H9 (cell line): ENCODE data around the gene KANSL3. TPM values are rescaled to one million over a fixed set of nuclear protein-coding genes. Genes with fewer than 3 reads are reported as not detected.

ENCODE experiments used
- DNase-seq: peaks from one replicate; pipeline ENCODE4 v3.0.0-alpha.2; 2017
- H2AFZ ChIP-seq: one replicate; pipeline ENCODE4 v1.6.1; 2013; ENCODE audit warnings: mild to moderate bottlenecking, low read length, control low read depth, moderate library complexity
- H2AK5ac ChIP-seq: 2 replicates; pipeline ENCODE4 v1.6.1; 2013; ENCODE audit warnings: low read length, control low read depth, mixed read lengths; ENCODE audit not compliant: insufficient read length
- H2BK120ac ChIP-seq: one replicate; pipeline ENCODE4 v1.6.1; 2013; ENCODE audit warnings: low read depth, mild to moderate bottlenecking, low read length, control low read depth, inconsistent platforms; ENCODE audit not compliant: poor library complexity, severe bottlenecking
- H2BK12ac ChIP-seq: 2 replicates; pipeline ENCODE4 v1.6.1; 2013; ENCODE audit warnings: low read length, control low read depth, mixed read lengths, low read depth; ENCODE audit not compliant: insufficient read length
- H2BK15ac ChIP-seq: 2 replicates; pipeline ENCODE4 v1.6.1; 2013; ENCODE audit warnings: low read depth, low read length, control low read depth
- H2BK20ac ChIP-seq: one replicate; pipeline ENCODE4 v1.6.1; 2013; ENCODE audit warnings: low read depth, mild to moderate bottlenecking, low read length, control low read depth, inconsistent platforms; ENCODE audit not compliant: poor library complexity, severe bottlenecking
- H2BK5ac ChIP-seq: 2 replicates; pipeline ENCODE4 v1.6.1; 2013; ENCODE audit warnings: low read length, control low read depth, mixed read lengths; ENCODE audit not compliant: insufficient read length
- H3K14ac ChIP-seq: 2 replicates; pipeline ENCODE4 v1.6.1; 2013; ENCODE audit warnings: low read length, control low read depth; ENCODE audit not compliant: insufficient read depth
- H3K18ac ChIP-seq: 2 replicates; pipeline ENCODE4 v1.6.1; 2013; ENCODE audit warnings: low read depth, mild to moderate bottlenecking, mixed read lengths, low read length, control low read depth; ENCODE audit not compliant: insufficient read length
- H3K23ac ChIP-seq: 2 replicates; pipeline ENCODE4 v1.6.1; 2013; ENCODE audit warnings: low read length, control low read depth, mixed read lengths, low read depth; ENCODE audit not compliant: insufficient read length
- H3K23me2 ChIP-seq: 2 replicates; pipeline ENCODE4 v1.6.1; 2013; ENCODE audit warnings: low read depth, mild to moderate bottlenecking, mixed read lengths, low read length, control low read depth; ENCODE audit not compliant: insufficient read length, poor library complexity, severe bottlenecking
- H3K27ac ChIP-seq: 2 replicates; pipeline ENCODE4 v1.5.1; 2013; ENCODE audit warnings: low read length, control low read depth, mixed read lengths, low read depth; ENCODE audit not compliant: insufficient read length
- H3K27me3 ChIP-seq: 2 replicates; pipeline ENCODE4 v1.6.1; 2013; ENCODE audit warnings: low read length, control low read depth, inconsistent platforms; ENCODE audit not compliant: insufficient read depth
- H3K4ac ChIP-seq: 2 replicates; pipeline ENCODE4 v1.6.1; 2013; ENCODE audit warnings: low read depth, mild to moderate bottlenecking, control low read depth, inconsistent platforms, low read length, moderate library complexity
- H3K4me1 ChIP-seq: 2 replicates; pipeline ENCODE4 v1.6.1; 2013; ENCODE audit warnings: low read length, control low read depth, inconsistent platforms; ENCODE audit not compliant: insufficient read depth
- H3K4me2 ChIP-seq: 2 replicates; pipeline ENCODE4 v1.6.1; 2013; ENCODE audit warnings: low read length, control low read depth, mixed read lengths; ENCODE audit not compliant: insufficient read length, insufficient read depth
- H3K56ac ChIP-seq: 2 replicates; pipeline ENCODE4 v1.6.1; 2013; ENCODE audit warnings: low read depth, mild to moderate bottlenecking, mixed read lengths, low read length, control low read depth; ENCODE audit not compliant: insufficient read length
- H3K79me1 ChIP-seq: 2 replicates; pipeline ENCODE4 v1.6.1; 2013; ENCODE audit warnings: low read depth, mild to moderate bottlenecking, moderate library complexity, low read length, control low read depth, inconsistent platforms; ENCODE audit not compliant: insufficient read depth, poor library complexity, severe bottlenecking
- H3K79me2 ChIP-seq: 2 replicates; pipeline ENCODE4 v1.6.1; 2013; ENCODE audit warnings: low read length, control low read depth, inconsistent platforms; ENCODE audit not compliant: insufficient read depth
- H3K9ac ChIP-seq: 2 replicates; pipeline ENCODE4 v1.6.1; 2013; ENCODE audit warnings: low read length, control low read depth, mixed read lengths; ENCODE audit not compliant: insufficient read length; ENCODE audit errors: extremely low read depth
- H3K9me3 ChIP-seq: one replicate; pipeline ENCODE4 v1.6.1; 2013; ENCODE audit warnings: low read depth, low read length, inconsistent platforms; ENCODE audit not compliant: control insufficient read depth
- H3T11ph ChIP-seq: one replicate; pipeline ENCODE4 v1.6.1; 2013; ENCODE audit warnings: mild to moderate bottlenecking, low read length, control low read depth, inconsistent platforms
- H4K20me1 ChIP-seq: one replicate; pipeline ENCODE4 v1.6.1; 2013; ENCODE audit not compliant: control insufficient read depth, insufficient read length, insufficient read depth
- H4K5ac ChIP-seq: 2 replicates; pipeline ENCODE4 v1.6.1; 2013; ENCODE audit warnings: low read depth, mild to moderate bottlenecking, mixed read lengths, low read length, control low read depth; ENCODE audit not compliant: insufficient read length
- H4K8ac ChIP-seq: replicated peaks from 2 replicates; pipeline ENCODE4 v1.6.1; 2013; ENCODE audit warnings: low read length, control low read depth, mixed read lengths, low read depth; ENCODE audit not compliant: insufficient read length
- H4K91ac ChIP-seq: 2 replicates; pipeline ENCODE4 v1.6.1; 2013; ENCODE audit warnings: low read depth, mild to moderate bottlenecking, moderate library complexity, mixed read lengths, low read length, control low read depth; ENCODE audit not compliant: insufficient read length
- H3K27ac Mint-ChIP-seq, 3 experiments: 2 replicates in 2 of 3; 3 replicates in 1 of 3; pipeline ENCODE4 v1.8.0; 2020 to 2021; ENCODE audit warnings: mixed read lengths in 3 of 3, mild to moderate bottlenecking in 1 of 3, moderate library complexity in 1 of 3
- H3K27me3 Mint-ChIP-seq: 2 replicates; pipeline ENCODE4 v1.8.0; 2021; ENCODE audit warnings: low read depth, mild to moderate bottlenecking, moderate library complexity, mixed read lengths
- H3K36me3 Mint-ChIP-seq, 3 experiments: 2 replicates in 2 of 3; 3 replicates in 1 of 3; pipeline ENCODE4 v1.8.0; 2020 to 2021; ENCODE audit warnings: low read depth in 3 of 3, mixed read lengths in 3 of 3; ENCODE audit not compliant: insufficient read depth in 1 of 3
- H3K4me1 Mint-ChIP-seq, 2 experiments: 2 replicates each; pipeline ENCODE4 v1.8.0; 2020; ENCODE audit warnings: mixed read lengths in 2 of 2
- H3K4me3 Mint-ChIP-seq, 2 experiments: 2 replicates in 1 of 2; 3 replicates in 1 of 2; pipeline ENCODE4 v1.8.0; 2020 to 2021; ENCODE audit warnings: mild to moderate bottlenecking in 2 of 2, mixed read lengths in 2 of 2, moderate library complexity in 1 of 2
- H3K9me3 Mint-ChIP-seq, 2 experiments: 2 replicates in 1 of 2; 3 replicates in 1 of 2; pipeline ENCODE4 v1.8.0; 2020; ENCODE audit warnings: mild to moderate bottlenecking in 2 of 2, mixed read lengths in 2 of 2, moderate library complexity in 1 of 2
- WGBS: extraction: QIAGEN DNeasy Blood & Tissue Kit; methylation state at CpG from one replicate; pipeline ENCODE4 v1.1.7; 2013; ENCODE audit warnings: missing lambda C conversion rate, low lambda C conversion rate, mixed read lengths; ENCODE audit not compliant: insufficient read length; ENCODE audit errors: extremely low coverage; 5-methylcytosine and 5-hydroxymethylcytosine counted together
- total RNA-seq: library from RNA; stranded (reverse); gene quantifications from 2 replicates; pipeline ENCODE4 v1.2.1, GENCODE V29; 2021
- TF ChIP-seq, protein P1 (sequence below): fragments of 200-600 bp; sonication (generic); conservative IDR thresholded peaks from 3 replicates; pipeline ENCODE4 v1.8.0; 2021; ENCODE audit warnings: antibody characterized with exemption, mild to moderate bottlenecking

KANSL3 gene
- total RNA-seq, 1 experiment from 2014 or later, result 35.7 TPM

DNA sequence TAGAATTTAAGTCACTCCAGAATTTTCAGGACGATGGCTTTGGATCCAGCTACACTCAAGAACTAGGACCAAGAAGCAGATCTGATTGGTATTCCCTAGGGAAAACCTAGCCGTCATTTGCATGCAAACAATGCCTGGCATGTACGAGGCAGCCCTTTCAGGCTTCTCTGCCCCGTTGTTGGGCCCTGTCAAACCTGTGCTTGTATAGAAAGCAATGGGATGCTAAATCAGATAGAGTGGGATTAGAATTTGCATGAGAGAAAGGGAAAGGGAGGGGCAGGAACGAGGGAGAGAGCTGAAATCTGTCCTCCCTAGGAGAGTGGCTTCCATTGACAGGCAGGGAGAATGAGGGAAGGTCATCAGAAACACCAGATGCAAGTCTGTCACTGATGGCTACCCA, 73.0 kb downstream of the KANSL3 start:
- no peak overlapping the region for H3K4me2 ChIP-seq
- H2BK12ac ChIP-seq, result no peak overlapping the region
- H3K56ac ChIP-seq, result no peak overlapping the region
- no peaks in the 10 kb centered on the region for H3K23me2 ChIP-seq
- no peak overlapping the region for H2BK15ac ChIP-seq
- peak overlapping the region; percentile 37 to 85 (median 72); a peak in 5 of 7 replicates for H3K27ac Mint-ChIP-seq
- H4K5ac ChIP-seq, result no peak overlapping the region
- no peaks in the 10 kb centered on the region for H3K79me2 ChIP-seq
- H3K27me3 Mint-ChIP-seq, result no peaks in the 10 kb centered on the region; the same call in 1 of the 2 replicates
- peaks cover 20 to 31% of the 10 kb centered on the region in 2 experiments for H3K4me1 Mint-ChIP-seq
- H3K4me3 Mint-ChIP-seq, result peak overlapping the region in 1 of 2 experiments; percentile 8; a peak in 1 of 5 replicates
- peak; percentile 67 for DNase-seq
- H2BK5ac ChIP-seq, result no peak overlapping the region
- no peak overlapping the region for H3K18ac ChIP-seq
- H3K14ac ChIP-seq, result no peak overlapping the region
- no peaks in the 10 kb centered on the region for H4K20me1 ChIP-seq
- no peak overlapping the region for H3K4ac ChIP-seq
- peaks cover 0 to 6% of the 10 kb centered on the region in 2 experiments; a peak in 1 of 5 replicates for H3K9me3 Mint-ChIP-seq
- no peaks in the 10 kb centered on the region for H3K27me3 ChIP-seq
- no peak overlapping the region for H3K9ac ChIP-seq
- no peaks in the 10 kb centered on the region for H3K79me1 ChIP-seq
- no peak overlapping the region for H2AFZ ChIP-seq
- no peak overlapping the region for H3K23ac ChIP-seq
- H2AK5ac ChIP-seq, result no peak overlapping the region
- H2BK20ac ChIP-seq, result no peak overlapping the region
- TF ChIP-seq, protein P1, sequence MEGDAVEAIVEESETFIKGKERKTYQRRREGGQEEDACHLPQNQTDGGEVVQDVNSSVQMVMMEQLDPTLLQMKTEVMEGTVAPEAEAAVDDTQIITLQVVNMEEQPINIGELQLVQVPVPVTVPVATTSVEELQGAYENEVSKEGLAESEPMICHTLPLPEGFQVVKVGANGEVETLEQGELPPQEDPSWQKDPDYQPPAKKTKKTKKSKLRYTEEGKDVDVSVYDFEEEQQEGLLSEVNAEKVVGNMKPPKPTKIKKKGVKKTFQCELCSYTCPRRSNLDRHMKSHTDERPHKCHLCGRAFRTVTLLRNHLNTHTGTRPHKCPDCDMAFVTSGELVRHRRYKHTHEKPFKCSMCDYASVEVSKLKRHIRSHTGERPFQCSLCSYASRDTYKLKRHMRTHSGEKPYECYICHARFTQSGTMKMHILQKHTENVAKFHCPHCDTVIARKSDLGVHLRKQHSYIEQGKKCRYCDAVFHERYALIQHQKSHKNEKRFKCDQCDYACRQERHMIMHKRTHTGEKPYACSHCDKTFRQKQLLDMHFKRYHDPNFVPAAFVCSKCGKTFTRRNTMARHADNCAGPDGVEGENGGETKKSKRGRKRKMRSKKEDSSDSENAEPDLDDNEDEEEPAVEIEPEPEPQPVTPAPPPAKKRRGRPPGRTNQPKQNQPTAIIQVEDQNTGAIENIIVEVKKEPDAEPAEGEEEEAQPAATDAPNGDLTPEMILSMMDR, result no peak
- no peak overlapping the region for H3K27ac ChIP-seq
- no peak overlapping the region for H3T11ph ChIP-seq
- no peak overlapping the region for H4K8ac ChIP-seq
- H3K4me1 ChIP-seq, result peaks cover 4% of the 10 kb centered on the region; the same call in 1 of the 2 replicates
- no CpG with 5 or more reads among the region's 5 CpGs for WGBS
- H3K9me3 ChIP-seq, result no peaks in the 10 kb centered on the region
- H3K36me3 Mint-ChIP-seq, result no peaks in the 10 kb centered on the region; a peak in 2 of 7 replicates
- H2BK120ac ChIP-seq, result no peak overlapping the region
- no peak overlapping the region for H4K91ac ChIP-seq
